AML-193 (cell line): Measurements from ENCODE around the gene PNMA6E.
"Not testable (repeated sequence)": the region's sequence is repeated elsewhere in the genome, so short reads cannot be mapped to it uniquely, and the experiment has no call there.

Experiments
- DNase-seq, 2 experiments: peaks; one replicate each; lab custom pipeline; 2025; lab: John Stamatoyannopoulos, UW

PNMA6E gene

DNA sequence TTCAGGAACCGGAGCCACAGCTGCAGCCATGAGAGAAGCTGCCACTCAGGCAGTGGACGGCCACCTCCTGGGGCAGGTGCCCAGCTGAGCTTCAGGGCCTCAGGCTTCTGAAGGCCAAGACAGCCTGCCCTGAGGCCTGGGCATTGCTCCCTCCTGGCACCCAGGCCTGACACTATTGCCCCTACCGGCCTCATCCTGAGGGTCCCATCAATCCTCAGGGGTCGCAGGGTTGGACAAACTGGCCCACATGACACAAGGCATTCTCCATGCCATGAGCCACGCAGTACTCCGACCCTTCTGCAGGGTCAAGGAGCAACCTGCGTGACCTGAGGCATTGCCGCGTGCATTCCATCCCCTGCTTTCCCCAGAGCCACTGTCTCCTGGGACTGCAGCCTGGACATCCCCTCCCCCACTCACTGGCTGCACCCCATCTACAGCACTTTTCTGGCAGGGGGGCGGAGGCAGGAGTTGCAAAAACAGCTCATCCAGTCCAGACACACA is 7.1 kb upstream of the PNMA6E start:
- DNase-seq: no peak

DNA sequence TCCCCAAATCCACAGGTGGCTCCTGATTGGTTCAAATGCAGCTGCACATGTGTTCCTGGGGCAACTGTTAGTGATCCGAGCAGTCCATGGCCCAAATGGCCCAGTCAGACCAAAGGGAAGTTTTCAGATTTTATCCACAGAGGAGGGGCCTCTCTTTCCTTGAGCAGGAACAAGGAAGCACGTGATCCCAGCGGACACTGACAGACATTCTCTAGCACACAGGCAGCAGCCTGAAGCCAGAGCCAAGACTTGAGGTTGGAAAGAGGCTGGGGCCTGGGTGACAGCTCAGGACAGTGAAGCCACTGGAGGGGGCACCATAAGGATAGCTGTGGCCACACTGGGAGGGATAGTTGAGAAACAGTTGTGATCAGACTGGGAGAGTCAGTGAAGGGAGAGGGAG is 6.6 kb upstream of the PNMA6E start:
- no peak for DNase-seq

DNA sequence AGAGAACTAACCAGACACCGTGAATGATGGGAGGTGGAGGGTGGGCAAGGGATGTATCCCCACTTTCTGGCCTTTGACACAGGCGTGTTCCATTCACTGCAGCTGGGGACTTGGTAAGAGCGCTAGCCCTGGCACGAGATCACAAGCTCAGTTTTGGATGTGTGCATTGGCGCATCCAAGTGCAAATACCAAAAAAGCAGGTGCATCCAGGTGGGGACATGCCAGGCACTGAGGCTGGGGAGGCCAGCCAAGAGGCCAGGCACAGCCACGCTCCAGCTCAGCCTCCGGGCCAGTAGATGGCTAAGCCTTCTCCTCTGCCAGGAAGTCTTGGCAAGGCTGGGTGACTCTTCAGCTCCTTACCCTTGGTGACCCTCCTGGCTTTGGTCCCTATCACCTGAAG is 5.8 kb upstream of the PNMA6E start:
- no peak for DNase-seq

DNA sequence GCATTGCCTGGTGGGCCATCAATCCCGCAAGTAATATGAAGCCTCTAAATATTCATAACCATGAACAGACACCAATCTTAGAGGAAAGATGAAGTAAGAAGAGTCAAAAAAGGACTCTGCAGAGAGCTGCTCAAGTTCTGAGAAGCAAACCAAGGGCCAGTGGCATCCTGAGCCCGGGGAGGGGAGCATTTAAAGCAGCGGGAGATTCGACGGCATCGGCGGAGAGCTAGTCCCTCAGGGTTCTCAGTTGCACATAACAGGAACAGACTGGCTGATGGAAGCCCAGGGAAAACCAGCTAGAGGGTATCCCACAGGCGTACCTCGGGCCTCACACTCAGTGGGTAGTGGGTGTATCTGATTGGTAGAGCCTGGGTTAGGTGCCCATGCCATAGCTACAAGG is 4.9 kb upstream of the PNMA6E start:
- DNase-seq: no peak

DNA sequence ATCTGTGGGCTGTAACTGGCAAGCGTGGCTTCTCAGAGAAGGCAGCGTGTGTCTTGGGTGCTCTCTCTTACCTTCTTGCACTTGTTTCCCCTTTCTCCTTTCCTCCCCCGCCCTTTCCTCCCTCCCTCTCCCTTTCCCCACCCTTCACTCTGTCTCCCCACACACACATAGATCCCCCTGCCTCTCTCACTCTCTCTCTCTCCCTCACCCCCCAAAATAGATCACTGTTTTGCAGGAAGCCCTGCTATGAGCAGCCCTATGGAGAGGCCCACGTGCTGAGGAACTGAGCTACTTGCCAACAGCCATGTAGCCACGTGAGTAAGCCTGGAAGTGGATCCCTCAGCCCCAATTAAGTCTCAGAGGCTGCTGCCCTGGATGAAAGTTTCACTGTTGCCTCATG is 4.3 kb upstream of the PNMA6E start:
- DNase-seq: no peak

DNA sequence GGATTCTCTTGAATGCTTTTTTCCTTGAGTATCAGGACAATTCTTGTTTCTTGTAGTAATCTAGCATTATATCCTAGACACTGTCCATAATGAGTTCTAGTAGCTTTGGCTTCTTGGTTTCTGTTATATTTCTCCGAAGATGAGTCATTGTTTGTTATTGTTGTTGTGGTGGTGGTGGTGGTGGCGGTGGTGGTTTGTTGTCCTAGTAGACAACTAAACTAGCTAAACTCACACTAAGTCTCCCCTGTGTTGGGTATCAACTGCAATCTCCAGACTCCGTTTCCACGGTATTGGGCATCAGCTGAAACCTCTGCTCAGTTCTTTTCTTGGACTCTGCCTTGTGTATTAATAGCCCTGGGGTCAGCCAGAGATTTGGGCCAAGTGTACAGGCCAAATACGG is 3.2 kb upstream of the PNMA6E start:
- not testable (repeated sequence) for DNase-seq

DNA sequence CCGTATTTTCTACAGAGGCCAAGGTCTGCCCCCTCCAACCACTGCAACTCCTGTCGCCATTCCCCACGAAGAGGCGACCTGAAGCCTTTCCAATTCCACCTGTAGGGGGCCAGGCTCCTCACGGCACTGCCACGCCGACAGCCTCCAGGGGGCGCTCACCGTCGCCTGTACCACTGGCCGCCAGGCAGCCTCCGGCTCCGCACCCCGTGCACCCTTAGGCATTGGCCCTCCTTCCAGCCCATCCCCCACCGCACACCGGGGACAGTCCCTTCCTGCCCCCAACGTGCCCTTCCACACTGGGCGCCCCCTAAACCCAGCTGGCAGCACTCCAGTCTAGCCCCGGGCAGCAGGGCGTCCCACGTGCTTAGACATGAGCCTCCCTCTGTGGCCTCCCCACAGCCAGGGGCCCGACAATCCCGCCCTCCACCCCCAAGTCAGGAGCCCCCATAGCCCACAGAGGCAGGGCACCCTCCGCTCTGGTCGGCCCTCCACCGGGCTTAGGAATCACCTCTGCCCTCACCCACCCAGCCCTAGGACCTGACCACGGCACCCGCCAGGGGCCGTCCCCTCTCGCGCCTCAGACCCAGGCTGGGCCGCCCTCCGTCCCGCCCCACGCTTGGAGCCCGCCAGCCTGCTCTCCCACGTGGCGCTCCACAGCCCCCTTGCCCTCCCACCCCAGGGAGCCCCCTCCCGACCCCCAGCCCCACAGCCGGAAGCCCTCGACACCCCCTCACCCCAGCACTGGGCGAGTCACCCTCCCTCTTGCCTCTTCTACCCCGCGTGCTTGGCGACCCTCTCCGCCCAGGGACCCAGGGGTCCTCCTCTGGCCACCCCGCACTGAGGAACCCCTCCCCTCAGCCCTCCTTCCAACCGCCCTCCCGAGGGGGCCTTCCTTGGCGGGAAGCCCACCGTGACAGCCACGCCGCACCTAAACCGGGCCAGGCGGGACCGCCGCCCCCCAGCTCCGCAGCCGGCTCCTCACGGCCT is 711 bp downstream of the PNMA6E start:
- no peak for DNase-seq

DNA sequence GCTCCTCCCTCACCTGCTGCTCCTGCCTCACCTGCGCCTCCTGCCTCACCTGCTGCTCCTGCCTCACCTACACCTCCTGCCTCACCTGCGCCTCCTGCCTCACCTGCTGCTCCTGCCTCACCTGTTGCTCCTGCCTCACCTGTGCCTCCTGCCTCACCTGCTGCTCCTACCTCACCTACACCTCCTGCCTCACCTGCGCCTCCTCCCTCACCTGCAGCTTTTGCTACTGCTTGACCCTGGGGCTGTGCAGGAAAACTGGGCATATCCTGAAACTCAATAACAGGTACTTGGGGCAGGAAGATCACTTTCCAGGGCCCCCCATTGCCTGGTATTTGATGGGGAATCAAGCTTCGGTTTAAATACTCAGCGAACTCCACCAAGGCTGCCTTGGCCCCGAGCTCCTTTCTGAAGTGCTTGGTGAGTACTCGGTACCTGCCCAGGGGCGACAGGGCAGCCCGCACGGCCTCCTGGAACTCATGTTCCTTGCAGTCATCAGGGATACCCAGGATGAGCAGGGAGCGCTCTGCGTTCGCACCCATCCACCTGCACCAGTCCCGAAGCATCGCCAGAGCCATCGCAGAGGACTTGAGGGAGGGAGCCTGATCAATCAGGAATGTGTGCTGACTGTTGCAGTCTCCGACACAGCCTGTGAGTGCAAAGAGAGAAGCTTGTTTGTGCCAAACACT is 2.7 kb downstream of the PNMA6E start:
- DNase-seq: no peak

DNA sequence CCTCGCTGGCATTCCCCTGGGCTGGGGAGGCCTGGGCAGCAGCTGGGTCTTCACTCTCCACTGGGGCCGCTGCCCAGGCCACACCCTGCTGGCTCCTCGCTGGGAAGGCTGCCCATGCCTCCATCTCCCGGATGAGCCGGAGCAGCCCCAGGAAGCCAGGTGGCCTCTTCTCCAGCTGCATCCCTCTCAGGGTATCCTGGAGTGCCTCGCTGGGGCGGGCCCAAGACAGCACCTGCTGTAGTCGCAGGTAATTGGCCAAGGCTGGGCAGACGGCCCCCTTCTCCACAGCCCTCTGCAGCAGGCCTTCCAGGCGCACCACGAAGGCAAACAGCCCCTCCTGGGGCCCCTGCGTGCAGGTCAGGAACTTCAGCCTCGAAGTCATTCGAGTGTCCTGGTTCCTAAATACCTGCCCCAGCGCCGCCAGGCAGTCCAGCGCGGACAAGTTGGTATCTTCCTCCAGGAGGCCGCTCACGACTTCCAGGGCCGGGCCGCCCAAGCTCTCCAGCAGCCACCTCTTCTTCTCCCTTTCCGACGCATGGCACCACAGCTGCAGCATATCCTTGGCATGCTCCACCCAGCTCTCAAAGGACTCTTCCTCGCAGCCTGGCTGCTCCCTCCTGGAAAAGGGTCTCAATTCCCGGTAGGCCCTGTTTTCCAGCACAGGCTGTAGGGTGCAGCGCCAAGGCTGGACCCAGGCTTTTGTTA is 3.7 kb downstream of the PNMA6E start:
- DNase-seq: no peak

DNA sequence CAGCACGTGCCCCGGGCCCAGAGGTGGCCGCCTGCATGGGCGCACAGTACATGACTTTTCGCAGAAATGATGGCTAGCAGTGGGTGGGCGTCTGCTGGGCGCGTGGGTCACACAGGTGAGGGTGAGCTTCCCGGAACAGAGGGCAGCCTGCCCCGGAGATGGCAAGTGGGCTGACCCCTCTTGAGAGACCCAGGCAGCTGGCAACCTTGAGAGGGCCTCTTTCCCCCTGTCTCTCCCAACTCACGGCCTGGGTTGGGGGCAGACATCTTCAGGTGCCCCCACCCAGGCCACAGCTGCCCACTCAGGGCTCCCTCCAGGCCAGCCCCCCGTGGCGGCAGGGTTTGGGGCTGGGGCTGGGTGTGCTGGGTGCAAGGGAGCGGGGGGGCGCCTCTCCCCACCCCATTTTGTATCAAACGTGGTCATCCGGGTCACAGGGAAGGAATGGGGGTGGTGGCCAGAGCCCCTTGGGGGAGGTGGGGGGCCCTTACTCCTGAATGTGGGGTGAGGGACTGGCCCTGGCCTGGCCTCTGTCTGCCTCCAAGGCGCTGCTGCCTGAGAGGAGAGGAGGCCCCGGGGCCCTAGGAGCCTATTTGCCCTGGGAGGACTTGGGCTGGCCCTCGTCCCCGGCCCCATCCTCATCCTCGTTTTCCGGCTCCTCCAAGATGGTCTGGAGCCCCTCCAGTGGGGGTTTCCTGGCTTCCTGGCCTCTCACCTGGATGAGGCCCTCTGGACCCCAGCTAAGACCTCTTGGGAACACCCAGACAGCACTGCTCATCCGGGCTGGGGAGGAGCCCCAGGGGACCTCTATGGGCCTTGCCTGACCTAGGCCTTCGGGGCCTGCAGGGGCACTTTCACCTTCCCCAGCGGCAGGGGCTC is 4.6 kb downstream of the PNMA6E start:
- no peak for DNase-seq

DNA sequence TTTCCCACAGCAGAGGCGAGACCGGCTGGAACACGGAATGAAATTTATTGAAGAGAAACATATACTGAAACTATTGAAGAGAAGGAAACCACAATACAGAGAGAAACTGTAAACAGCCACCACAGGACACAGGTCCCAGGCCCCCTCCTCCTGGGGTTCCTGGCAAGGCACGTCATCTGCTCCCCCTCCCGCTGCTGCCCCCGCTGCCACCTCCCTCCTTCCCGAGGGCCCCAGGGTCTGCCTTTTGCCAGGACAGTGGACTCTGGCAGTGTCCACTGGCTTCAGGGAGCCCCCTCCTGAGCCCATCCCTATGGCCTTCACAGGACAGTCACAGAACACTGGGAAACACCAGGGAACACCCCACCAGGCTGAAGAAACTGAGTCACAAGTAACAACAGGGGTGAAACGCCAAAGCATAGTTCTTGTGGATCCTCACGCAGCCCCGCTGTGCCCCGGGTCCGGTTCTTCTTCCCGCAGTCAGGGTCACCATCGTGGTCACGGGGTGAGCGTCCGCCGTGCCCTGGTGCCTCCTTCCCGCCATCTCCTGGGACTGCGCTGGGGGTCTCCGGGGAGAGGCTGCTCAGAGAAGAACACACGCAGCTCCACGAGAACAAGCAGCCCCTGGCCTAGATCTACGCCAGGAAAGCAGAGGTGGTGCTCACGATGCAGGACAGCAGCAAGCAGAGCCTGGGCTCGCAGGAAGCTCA is 5.4 kb downstream of the PNMA6E start:
- no peak for DNase-seq

DNA sequence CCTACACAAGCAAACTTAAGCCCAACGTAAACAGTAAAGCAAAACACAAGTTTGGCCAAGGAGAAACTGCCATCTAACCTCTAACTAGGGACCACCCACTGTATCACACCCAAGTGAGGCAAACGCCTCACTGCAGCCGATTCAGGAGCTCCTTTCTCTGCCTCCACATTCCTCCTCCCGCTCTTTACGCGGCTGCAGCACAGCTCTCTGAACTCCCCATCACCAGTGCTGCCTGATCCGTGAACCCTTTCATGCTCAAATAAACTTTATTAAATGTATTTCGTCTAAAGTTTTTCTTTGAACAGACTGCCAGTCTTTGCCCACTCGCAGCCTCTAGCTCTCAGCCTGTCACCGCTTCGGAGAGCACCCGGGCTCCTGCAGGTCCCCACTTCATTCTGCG is 6.5 kb downstream of the PNMA6E start:
- no peak for DNase-seq

DNA sequence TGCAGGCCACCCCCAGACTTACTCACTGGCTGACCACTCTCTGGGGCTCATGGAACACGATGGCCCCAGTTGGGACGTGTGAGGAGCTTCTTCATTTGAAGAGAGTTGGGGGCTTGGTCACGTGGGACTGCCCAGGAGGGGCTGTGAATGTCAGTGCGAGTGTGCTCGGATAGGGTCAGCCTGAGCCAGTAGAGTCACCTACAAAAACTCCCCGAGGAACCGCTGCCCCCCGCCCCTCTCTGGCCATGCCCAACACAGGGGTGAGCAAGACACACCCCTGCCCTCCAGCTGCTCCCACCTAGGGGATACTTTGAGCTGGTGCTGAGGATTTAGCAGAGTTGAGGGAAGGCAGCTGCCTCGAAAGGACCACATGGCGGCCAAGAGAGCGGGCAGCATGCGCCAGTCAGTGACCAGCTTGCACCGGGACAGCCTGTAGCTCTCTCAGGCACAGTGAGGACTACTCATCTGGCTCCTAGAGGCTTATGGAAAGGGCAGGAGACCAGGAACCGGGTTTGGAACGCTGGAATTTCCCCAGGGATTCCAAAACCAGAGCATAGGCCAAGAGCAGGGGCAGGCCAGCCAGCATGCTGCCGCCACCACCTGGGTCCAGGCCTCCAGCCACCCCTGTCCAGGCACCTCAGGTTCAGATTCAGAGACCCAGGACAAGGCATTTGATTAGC is 8.4 kb downstream of the PNMA6E start:
- no peak for DNase-seq

DNA sequence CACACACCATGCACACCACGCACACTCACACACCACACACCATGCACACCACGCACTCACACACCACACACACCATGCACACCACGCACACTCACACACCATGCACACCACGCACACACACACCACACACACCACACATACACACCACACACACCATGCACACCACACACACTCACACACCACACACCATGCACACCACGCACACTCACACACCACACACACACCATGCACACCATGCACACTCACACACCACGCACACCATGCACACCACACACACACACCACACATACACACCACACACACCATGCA is 11.7 kb downstream of the PNMA6E start:
- DNase-seq: not testable (repeated sequence)

DNA sequence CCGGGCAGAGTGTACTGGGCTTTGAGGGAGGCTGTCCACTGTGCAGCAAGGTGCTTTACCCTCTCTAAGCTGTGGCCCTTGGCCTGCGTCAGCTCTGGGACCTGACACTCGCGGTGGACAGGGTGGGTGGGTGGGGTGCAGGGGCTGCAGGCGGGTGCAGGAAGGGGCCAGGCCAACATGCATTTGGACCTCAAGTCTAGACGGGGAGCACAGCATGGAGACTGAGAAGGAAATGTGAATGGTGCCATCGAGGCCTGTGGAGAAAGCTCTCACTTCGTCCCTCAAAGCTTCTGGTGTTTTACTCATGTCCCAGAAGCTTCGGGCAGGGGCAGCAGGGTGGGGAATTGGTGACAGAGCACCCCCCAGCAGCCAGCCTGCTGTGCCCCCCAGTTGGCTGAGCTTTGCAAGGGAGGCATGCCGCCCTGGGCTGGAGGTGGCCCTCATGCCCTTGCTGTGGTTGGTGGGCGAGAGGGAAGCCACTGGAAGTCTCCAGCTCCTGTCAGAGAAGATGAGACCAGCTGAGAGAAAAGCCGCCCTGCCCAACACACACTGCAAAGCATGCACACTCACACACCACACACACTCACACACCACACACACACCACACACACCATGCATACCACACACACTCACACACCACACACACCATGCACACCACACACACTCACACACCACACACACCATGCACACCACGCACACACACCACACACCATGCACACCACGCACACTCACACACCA is 12.3 kb downstream of the PNMA6E start:
- DNase-seq: no peak

DNA sequence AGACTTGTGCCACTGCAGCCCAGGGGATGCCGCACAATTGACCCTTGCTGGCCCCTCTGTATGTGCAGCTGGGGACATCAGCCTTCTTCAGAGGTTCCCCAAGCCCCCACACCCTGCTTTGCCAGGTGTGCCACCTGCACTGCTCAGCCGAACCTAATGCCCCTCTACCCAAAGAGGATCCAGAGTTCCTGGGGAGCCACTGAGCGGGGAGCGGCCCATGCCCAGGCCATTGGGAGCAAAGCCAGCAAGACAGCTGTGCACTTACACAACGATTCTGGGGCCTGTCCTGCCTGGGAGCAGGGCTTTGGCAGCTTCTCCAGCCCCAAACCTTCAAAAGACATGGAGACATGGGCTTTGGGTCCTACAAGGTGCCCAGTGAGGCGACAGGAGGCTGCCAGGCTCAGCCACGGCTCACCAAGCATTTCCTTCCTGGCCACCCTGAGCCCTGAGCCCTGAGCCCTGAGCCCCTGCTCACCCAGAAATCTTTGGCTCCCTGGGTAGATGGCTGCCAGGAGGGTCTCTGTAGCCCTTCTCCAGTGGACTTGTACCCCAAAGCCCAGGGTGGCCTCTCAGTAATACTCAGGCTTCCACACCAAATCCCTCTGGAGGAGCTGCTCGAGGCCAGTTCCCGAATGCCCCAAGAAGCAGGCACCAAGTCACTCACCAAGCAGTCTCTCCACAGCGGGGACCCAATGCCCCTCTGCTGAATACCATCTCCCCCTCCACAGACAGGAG is 13.0 kb downstream of the PNMA6E start:
- DNase-seq: no peak

DNA sequence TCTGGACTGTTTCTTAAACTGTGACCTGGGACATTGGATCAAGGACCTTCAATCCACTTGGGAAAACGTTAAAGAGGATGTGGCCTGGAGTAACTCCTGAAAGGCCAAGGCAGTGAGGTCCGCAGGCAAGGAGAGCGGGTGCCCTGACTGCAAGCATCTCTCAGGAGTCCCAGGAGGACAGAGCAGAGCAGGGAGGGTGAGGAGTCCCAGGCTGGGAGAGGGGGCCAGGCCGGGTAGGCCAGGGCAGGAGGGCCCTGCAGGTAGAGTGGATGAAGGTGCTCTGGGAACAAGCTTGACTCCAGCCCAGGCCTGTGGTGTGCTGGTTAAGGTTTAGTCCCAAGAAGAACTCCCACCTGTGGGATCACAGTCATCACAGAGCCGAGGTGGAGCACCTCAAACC is 13.8 kb downstream of the PNMA6E start:
- no peak for DNase-seq

DNA sequence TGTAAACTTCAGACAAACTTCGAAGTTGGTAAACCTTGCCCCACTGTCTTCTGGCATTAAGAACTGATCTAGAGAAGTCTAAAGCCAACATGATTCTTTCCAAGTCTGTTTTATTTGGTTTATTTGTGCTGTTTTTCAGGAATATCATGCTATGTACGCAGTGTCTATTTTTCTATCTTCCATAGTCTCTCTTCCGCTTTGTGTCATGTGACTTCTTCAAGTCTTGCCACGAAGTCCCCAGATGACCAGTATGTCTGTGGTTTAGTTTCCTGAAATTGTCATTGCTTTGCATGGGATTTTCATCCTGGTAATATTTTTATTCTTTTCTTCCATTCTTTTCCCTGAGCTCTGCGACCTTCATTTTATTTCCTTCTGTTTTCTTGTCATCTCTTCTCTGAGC is 15.1 kb downstream of the PNMA6E start:
- no peak for DNase-seq

DNA sequence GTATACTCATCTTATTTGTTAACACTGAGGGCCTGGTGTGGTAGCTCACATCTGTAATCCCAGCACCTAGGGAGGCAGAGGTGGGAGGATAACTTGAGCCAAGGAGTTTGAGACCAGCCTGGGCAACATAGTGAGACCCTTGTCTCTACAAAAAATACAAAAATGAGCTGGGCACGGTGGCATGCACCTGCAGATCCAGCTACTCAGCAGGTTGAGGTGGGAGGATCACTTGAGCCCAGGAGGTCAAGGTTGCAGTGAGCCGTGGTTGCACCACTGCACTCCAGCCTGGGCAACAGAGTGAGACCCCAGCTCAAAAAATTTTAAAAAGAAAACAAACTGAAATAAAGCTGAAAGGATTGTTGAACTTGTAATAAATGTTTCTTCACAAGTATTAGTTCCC is 16.2 kb downstream of the PNMA6E start:
- DNase-seq: not testable (repeated sequence)
